Measurements from ENCODE around the gene IFNA1. TPM values are rescaled to one million over a fixed set of nuclear protein-coding genes. Genes with fewer than 3 reads are reported as not detected.

The IFNA1 gene
- polyA plus RNA-seq, 1 donor from 2014 or later: not detected

GRCh38 chr9:21450733-21451394 is 10.6 kb downstream of the IFNA1 start:
- Histone ChIP-seq H3F3A (ENCODE audit: insufficient read depth, low read length, poor library complexity, severe bottlenecking) (no peaks in the 10 kb centered on the region), H4K20me1 (ENCODE audit: insufficient read depth) (no peaks in the 10 kb centered on the region), H3K27me3 (ENCODE audit: insufficient read depth, low read depth, low read length) (no peaks in the 10 kb centered on the region), H3K4me3 (ENCODE audit: low read length) (no peak overlapping the region), H3K27ac (ENCODE audit: low read length) (no peak overlapping the region), H3K9me2 (ENCODE audit: insufficient read depth, low read length) (no peaks in the 10 kb centered on the region), H3K79me2 (replicated peaks; ENCODE audit: insufficient read depth, low read length) (no peaks in the 10 kb centered on the region), H2AFZ (ENCODE audit: low read depth, low read length) (no peak overlapping the region), H3K9me3 (ENCODE audit: low read length) (no peaks in the 10 kb centered on the region), H3K9ac (ENCODE audit: low read length) (no peak overlapping the region), H3K4me2 (ENCODE audit: low read length) (no peak overlapping the region), H3K36me3 (ENCODE audit: insufficient read depth, low read length) (no peaks in the 10 kb centered on the region)
- TF ChIP-seq RAD21 (conservative IDR thresholded peaks at IDR 0.05) (no peak), TAF1 (IDR thresholded peaks at IDR 0.05; ENCODE audit: low read depth) (no peak), POLR2AphosphoS5 (IDR thresholded peaks at IDR 0.05) (no peak), CTCF (IDR thresholded peaks at IDR 0.05; ENCODE audit: poor library complexity, severe bottlenecking) (no peak), MXI1 (conservative IDR thresholded peaks at IDR 0.05; ENCODE audit: poor library complexity, severe bottlenecking) (no peak), SMC3 (conservative IDR thresholded peaks at IDR 0.05; ENCODE audit: poor library complexity) (no peak), EP300 (conservative IDR thresholded peaks at IDR 0.05; ENCODE audit: poor library complexity, severe bottlenecking) (no peak), EZH2 (IDR thresholded peaks at IDR 0.05; ENCODE audit: borderline replicate concordance, insufficient read depth, low read length, poor library complexity, severe bottlenecking) (no peak)
- TF ChIP-seq, protein P1, sequence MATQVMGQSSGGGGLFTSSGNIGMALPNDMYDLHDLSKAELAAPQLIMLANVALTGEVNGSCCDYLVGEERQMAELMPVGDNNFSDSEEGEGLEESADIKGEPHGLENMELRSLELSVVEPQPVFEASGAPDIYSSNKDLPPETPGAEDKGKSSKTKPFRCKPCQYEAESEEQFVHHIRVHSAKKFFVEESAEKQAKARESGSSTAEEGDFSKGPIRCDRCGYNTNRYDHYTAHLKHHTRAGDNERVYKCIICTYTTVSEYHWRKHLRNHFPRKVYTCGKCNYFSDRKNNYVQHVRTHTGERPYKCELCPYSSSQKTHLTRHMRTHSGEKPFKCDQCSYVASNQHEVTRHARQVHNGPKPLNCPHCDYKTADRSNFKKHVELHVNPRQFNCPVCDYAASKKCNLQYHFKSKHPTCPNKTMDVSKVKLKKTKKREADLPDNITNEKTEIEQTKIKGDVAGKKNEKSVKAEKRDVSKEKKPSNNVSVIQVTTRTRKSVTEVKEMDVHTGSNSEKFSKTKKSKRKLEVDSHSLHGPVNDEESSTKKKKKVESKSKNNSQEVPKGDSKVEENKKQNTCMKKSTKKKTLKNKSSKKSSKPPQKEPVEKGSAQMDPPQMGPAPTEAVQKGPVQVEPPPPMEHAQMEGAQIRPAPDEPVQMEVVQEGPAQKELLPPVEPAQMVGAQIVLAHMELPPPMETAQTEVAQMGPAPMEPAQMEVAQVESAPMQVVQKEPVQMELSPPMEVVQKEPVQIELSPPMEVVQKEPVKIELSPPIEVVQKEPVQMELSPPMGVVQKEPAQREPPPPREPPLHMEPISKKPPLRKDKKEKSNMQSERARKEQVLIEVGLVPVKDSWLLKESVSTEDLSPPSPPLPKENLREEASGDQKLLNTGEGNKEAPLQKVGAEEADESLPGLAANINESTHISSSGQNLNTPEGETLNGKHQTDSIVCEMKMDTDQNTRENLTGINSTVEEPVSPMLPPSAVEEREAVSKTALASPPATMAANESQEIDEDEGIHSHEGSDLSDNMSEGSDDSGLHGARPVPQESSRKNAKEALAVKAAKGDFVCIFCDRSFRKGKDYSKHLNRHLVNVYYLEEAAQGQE (IDR thresholded peaks at IDR 0.05; ENCODE audit: borderline replicate concordance): no peak

- Histone ChIP-seq H3K4me2 (ENCODE audit: low read length) (no peak overlapping the region), H4K20me1 (ENCODE audit: insufficient read depth) (no peaks in the 10 kb centered on the region), H3K27ac (ENCODE audit: low read length) (no peak overlapping the region), H3F3A (ENCODE audit: insufficient read depth, low read length, poor library complexity, severe bottlenecking) (no peaks in the 10 kb centered on the region), H3K36me3 (ENCODE audit: insufficient read depth, low read length) (no peaks in the 10 kb centered on the region), H3K27me3 (ENCODE audit: insufficient read depth, low read depth, low read length) (no peaks in the 10 kb centered on the region), H3K4me3 (ENCODE audit: low read length) (no peak overlapping the region), H3K9me3 (ENCODE audit: low read length) (no peaks in the 10 kb centered on the region), H3K9ac (ENCODE audit: low read length) (no peak overlapping the region), H2AFZ (ENCODE audit: low read depth, low read length) (no peak overlapping the region), H3K9me2 (ENCODE audit: insufficient read depth, low read length) (no peaks in the 10 kb centered on the region), H3K79me2 (replicated peaks; ENCODE audit: insufficient read depth, low read length) (no peaks in the 10 kb centered on the region)
- TF ChIP-seq POLR2AphosphoS5 (IDR thresholded peaks at IDR 0.05) (no peak), EP300 (conservative IDR thresholded peaks at IDR 0.05; ENCODE audit: poor library complexity, severe bottlenecking) (no peak), EZH2 (IDR thresholded peaks at IDR 0.05; ENCODE audit: borderline replicate concordance, insufficient read depth, low read length, poor library complexity, severe bottlenecking) (no peak), TAF1 (IDR thresholded peaks at IDR 0.05; ENCODE audit: low read depth) (no peak), RAD21 (conservative IDR thresholded peaks at IDR 0.05) (no peak)
Measured at GRCh38 chr9:21452681-21453080, 12.4 kb downstream of the IFNA1 start.

Data from neural cell (in vitro differentiated cells).